GM18511 (cell line): ENCODE measurements around the gene CAMSAP1.

Source experiments
- ATAC-seq: cut with Tn5 transposase; IDR thresholded peaks from one replicate; pipeline ENCODE4 v1.9.1; 2021; ENCODE audit warnings: mild to moderate bottlenecking, moderate library complexity; ENCODE audit not compliant: unreplicated experiment

Gene CAMSAP1

DNA sequence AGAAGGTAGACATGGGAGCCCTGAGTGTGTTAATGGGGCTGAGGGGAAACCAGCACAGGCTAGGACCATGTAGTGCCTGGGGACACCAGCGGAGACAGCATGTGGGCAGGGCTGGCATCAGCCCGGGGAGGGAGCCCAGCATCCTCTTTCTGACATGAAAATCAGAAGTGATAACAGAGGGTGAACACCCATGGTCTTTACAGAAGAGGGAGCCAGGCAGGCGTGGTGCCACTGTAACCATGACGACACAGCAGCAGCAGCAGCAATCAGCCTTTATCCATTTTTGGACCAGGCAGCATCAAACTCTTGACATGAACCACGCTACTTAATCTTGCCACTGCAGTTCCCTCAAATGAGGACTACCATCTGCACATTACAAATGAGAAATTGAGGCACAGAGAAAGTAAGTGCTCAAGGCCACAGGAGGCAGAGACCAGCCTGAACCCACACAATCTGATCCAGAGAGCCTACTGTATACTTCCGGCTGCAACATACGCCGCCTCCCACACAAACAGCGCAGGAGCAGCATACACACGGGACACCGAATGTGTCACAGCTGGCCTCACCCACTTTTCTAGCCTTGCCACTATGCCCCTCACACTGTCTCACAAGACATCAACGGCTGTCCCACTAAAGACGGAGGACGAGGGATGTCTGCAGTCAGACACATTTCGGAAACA lies 23.8 kb downstream of the CAMSAP1 start:
- ATAC-seq: no peak

DNA sequence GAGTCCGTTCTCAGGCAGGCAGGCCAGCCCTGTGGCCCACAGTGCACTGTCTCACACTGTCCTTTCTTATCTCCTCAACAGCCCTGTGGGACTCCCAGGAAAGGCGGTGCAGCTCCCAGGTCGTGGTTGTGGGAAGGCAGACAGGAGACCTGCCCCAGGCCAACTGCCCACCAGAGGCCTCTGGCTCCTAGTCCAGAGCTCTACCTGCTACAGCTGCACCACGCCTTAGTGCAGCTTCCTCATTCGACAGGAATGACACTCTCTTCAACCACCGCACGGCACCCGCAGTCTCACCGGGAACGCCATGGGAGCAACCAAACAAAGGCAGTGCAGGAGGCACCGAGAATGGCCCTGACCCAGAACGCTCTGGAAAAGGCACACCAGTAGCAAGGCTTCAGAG lies 25.3 kb downstream of the CAMSAP1 start:
- ATAC-seq: no peak

DNA sequence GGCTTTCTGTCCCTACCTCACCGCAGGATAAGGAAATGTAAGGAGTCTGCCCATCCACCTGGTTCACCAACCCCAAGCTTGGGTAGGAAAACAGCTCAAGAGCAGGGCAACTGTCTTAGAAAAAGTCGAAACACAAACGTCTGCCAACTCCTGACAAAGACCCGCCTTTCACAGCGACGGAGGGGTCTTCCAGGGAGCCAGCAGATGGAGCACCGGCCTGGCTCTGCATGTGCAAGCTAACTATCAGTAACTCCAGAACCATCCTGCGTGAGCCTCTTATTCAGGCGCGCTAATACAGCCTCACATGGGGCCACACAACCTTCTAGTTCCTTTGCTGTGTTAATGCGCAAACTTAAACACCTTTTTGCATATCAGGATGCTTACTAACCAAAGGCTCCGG lies 26.9 kb downstream of the CAMSAP1 start:
- no peak for ATAC-seq

DNA sequence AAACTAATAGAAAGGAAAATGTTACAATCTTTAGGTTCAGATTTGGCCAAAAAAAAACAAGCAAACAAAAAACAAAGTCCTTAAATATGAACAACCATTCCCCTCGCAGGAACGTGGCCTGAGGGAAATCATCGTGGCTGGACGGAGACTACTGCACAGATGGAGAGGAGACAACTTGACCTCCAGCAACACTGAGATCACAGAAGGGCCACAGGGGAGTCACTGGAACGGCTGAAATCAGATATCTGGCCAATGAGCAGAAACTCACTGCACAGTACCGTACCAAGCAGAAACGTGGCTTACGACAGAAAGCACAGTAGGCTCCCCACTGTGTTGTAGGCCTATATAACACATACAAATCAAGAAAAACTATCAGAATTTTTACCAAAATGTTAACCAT lies 27.7 kb downstream of the CAMSAP1 start:
- ATAC-seq: no peak

DNA sequence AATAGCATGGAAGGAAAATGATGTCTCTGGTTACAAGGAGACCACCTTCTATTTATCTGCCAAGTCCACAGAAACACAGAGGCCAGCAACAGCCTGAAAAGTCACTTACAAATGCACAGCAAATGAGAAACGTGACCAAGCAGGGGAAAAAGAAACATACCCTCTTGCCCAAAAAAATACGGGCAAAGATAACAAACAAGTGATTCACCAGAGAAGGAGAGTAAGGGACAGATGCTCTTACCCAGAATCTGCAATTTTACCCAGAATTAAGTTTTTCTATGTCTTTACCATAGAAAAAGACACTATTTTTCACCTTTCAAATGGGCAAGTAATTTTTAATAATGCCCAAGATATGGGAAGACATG lies 28.1 kb downstream of the CAMSAP1 start:
- no peak for ATAC-seq

DNA sequence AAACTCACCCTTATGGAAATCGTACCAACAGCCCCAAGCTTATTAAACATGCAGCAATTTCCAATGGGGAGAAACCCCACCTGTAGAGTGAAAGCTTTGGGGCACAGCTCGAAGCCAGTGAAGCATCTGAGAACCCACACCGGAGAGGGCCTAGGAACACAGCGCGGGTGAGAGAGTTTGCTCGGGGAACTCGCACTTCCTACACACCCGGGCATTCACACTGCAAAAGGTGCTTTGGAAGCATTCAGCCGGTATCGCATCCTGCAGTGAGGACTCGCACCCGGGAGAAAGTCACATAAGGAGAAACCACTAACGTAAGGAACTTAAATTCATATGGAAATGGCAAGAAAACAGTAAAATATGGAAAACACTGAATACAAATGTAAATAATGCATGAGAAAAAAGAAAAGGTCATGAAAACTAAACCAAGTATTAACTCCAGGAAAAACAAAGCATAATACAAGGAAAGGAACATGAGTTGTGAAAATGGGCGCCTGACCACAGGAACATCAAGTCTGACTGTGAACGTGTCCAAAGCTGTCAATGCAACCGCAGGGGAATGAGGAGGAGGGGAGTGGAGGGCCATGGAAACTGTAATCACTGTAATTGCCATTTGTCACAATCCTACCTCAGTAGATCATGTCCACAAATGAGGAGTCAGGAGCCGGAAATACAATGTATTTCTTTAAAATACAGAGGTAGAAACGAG lies 28.7 kb downstream of the CAMSAP1 start:
- no peak for ATAC-seq

DNA sequence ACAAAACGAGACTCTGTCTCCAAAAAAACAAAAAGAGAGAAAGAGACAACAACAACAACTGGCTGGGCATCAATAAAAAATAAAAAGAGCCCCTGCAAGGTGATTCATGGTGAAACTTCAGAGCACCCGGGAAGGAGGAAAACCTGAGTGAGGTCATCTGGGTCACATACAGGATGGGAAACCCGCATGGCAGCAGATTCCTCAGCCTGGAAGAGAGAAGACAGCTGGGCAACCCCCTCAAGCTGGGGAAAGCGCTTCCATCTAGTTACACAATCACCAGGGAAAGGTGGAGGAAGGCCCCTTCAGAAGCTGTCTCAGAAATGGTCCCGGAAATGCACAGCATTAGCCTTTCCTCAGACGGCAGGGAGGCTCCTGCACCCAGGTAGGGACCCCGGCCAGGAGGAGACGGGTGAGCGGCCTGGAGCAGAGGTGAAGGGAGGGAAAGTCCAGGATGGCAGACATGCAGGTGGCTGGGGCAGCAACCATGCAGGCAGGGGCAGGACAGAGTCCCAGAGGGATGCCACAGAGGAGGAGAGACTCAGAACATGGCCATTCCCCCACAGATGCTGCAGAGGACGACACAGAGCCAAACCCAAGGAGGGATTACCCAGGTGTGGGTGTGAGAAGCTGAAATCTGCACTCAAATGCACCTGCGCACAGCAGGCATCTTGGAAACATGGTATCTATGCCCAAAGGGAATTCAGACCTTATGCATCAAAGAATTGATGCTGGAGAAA lies 29.4 kb downstream of the CAMSAP1 start:
- ATAC-seq: no peak

DNA sequence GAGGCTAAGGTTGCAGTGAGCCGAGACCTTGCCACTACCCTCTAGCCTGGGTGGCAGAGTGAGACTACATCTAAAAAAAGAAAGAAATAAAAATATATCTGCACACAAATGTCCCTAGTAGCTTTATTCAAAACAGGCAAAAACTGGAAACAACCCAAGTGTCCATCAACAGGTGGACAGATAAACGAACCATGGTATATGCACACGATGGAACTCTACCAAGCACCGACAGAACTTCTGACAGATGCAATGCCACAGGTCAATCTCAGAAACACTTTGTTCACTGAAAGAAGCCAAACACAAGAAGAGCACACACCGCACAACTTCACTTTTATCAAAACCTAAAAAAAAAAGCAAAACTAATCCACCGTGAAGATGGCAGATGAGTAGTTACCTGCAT lies 30.4 kb downstream of the CAMSAP1 start:
- no peak for ATAC-seq

DNA sequence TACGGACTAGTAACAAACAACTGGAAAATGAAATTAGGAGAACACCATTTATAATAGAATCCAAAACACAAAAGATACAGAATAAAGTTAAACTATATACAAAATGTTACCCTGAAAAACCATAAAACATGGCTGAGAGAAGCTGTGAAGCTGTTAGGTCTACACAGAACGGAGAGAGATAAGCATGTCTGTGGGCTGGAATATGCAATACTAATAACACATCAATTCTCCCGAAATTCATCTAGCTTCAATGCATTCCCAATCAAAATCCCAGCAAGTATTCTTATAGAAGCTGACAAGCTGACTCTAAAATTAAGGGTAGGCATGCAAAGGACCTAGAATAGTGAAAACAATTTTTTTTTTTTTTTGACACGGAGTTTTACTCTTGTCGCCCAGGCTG lies 32.5 kb downstream of the CAMSAP1 start:
- ATAC-seq: no peak

DNA sequence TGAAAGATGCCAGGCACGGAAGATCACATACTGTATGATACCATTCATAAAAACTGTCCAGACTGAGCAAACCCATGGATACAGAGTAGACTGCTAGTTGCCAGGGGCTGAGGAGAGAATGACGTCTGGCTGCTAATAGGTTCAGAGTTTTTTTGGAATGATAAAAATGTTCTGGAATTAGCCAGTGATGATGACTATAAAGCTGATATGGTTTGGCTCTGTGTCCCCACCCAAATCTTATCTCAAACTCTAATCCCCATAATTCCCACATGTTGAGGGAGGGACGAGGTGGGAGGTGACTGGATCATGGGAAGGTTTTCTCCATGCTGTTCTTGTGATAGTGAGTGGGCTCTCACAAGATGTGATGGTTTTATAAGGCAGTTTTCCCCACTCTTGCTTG lies 37.4 kb downstream of the CAMSAP1 start:
- no peak for ATAC-seq

DNA sequence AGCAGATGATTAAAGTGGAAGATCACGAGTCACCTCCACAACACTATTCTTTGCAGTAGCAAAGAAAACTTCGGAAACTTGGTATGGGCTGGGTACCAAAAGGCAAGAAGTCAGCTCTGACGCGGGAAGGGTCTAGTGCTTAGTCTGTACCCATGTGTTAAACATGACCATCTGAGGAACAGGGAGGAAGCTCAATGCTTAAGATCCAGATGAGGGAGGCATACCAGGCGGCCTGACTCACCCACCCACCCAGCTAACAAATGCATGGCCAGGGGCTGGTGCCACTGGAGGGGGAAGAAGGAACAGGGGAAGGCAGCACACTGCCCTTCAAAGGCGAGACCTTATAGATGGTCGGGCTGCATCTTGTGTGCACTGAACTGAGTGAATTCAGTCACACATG lies 41.8 kb downstream of the CAMSAP1 start:
- no peak for ATAC-seq

DNA sequence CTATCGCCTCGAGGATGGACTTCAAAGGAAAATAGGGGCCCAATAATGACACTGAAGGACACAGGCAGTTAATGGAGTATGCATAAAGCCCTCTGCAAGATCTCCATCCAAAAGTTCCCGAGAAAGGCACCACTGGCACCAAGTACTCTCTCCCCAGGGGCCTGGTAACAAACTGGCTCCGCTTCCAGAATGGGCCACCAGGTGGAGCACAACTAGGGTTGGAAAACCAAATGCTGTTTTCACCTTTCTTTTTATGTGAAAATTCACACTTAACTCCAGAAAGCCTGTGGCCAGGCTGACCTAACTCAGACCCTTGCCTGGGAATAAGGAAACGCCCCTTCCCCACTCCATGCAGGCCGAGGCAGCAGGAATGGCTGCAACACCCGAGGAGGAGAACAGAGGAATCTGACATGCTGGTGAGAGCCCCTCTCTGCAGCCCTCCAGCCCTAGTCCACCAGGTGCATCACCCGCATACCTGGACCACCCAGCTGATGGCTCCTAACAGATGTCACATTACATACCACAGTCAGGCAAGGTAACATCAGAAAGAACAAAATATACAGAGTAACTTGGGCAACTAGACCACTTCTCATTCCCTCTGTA lies 42.8 kb downstream of the CAMSAP1 start:
- ATAC-seq: no peak

DNA sequence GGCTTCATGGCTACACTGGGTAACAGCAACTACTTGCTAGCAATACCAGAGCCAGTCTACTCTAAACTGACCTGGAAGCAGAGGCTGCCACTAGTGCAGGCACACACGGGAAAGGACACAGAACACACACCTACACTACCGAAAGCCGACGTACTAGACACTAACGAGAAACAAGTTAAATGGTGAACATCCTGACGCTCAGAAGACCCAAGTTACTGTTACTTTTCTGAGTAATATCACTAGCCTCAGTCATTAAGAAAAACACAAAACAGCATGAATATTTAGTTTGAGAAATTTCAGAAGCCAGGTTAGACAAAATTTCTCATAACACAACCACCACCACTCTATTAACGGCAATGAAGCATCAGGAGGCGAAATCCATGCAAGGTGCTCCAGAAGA lies 44.5 kb downstream of the CAMSAP1 start:
- no peak for ATAC-seq

DNA sequence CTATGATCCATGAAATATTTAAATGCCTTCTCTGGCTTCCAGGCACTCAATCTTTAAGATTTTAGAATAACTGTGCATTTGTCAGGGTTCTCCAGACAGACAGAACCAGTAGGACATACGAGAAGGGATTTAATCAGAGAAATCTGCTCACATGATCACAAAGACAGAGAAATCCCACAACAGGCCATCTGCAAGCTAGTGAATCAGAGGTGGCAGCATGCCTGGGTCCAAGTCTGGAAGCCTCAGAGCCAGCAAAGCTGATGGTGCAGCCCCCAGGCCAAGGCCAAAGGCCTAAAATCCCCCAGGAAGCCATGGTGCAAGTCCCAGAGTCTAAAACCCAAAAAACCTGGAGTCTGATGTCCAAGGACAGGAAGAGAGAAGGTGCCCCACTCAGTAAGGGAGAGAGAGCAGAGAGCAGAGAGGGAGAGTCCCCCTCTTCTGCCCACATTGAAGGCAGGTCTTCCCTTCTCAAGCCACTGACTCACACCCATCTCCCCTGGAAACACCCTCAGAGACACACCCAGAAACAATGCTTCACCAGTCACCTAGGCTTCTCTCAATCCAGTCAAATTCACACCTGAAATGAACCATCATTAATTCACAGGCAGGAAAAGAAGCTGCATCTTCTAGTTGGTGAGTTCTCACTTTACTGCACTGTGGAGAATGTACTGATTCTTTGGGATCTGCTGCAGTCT lies 48.7 kb downstream of the CAMSAP1 start:
- no peak for ATAC-seq

DNA sequence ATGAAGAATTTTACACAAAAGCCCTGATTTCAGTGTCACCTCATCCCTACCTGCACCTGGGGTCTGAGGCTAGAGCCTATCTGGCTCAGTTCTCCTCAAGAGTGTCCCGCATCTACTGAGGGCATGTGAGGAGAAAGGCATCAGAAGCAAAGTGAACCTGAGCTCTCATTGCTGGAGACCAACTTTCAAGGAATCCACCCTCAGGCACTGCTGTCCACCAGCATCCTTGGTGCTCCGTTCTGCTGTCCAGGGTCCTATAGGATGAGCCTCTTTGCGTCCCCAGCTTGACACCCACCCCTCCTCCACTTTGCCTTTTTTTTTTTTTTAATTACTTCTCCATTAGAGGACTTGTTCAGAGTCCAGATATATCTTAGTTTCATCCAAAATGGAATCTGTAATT lies 49.5 kb downstream of the CAMSAP1 start:
- ATAC-seq: no peak

DNA sequence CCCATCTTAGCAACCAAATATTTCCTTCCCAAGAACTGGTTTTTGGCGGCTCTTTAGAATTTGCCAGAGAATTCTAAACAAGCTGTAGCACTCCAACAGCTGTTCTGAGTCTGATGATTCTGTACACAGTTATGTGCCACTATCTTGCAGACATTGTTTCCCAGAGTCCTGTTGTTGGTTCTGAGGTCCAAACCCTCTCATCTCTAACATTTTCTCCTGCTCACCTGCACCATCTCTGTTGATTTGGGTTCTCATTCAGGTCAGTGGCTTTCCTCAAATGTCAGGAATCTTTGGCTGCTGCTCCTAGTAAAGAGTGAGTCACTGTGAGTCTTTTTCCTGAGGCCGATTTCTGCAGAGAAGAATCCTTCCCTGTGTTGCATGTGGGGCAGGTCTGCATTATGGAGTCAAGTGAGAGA lies 50.0 kb downstream of the CAMSAP1 start:
- ATAC-seq: no peak

DNA sequence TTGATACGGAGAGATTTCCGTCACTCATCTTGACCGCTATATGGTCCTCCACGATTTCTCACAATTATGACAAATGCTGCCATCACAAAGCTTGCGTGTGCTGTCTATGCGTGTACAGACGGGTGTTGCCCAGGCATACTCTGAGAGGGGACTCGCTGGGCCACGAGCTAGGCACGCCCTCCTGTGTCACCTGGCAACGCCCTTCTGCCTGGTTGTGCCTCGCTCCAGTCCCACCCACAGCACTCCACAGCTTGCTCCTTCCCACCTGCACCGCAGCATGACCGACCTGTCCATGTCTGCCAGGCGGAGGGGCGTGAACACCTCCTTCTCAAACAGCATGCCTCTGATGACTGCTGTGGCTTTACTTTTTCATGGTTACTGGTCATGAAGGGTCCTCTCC lies 55.6 kb downstream of the CAMSAP1 start:
- no peak for ATAC-seq

DNA sequence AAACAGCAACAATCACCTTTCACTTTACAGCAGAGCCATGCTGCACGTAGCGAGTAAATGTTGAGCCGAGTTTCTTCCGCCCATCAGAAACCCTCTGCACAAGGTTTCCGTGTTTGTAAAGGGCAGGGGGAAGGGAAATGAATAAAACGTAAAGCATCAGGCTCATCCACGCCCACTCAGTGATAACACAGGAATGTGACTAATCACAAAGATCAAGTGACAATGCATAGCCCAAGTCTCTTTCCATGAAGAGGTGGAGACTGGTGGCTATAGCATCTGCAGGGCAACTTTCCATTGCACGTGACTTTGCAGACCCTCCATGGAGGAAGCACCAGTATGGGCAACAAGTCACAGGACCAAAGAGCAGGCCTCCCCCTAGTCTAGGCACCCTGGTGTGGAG lies 56.6 kb downstream of the CAMSAP1 start:
- no peak for ATAC-seq

DNA sequence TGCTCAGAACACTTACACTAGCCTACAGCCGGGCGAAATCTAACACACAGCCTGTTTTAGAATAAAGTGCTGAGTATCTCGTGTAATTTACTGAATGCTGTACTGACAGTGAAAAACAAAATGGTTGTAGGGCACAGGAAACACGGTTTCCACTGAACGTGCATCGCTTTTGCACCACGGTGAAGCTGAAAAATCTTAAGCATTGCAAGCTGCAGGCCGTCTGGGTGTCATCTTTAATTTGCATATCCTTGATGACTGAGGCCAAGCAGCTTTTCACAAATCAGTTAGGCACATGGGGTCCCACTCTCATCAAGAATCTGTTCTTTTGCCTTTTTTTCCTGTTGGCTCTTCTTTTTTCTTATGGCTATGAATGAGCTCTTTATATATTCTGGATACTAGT lies 58.2 kb downstream of the CAMSAP1 start:
- no peak for ATAC-seq

DNA sequence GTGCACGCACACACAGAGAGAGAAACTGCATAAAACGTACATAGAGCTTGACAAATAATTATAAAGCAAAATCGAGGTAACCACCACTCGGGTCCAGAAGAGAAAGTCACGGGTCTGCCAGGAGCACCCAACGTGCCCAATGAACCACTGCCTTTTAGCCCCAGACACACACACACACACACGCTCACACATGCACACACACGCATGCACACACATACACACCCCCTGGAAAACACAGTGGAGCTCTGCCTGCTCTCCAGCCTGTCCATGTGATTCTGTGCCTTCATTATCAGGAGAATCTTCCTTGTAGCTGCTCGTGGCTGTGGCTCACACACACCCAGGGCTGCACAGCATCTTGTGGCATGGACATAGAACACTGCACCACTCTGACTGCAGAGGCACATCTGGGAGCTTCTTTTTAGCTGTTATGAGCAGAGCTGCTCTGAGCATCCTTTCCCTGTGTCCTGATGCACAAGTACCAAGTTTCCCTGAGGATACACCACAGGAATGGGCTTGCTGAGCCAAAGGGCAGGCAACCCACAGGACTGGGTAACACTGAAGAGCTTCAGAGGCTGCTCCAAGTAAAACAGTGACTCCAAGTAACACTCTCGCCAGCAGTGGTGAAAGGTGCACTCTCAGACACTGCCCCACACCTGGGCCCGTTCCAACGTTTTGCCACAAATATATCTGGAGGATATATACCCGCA lies 58.9 kb downstream of the CAMSAP1 start:
- no peak for ATAC-seq

DNA sequence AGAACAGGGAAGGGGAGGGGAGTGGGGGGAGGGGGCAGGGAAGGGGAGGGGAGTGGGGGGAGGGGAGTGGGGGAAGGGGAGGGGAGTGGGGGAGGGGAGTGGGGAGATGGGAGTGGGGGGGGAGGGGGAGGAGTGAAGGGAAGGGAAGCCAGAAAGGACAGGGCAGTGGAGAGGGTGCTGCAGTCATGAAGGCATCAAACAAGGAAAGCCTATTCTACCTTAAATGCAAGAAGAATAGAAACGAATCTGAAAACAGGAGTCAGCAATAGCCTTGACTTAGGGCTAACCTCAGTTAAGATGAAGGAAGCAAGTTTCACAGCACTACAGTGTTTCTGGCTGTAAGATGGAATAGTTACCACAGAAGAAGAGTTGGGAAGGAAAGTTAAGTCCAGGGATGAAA lies 59.5 kb downstream of the CAMSAP1 start:
- no peak for ATAC-seq
